ENCODE measurements around the gene NECAB2. TPM values are rescaled to one million over a fixed set of nuclear protein-coding genes. Genes with fewer than 3 reads are reported as not detected.

NECAB2 gene
- total and polyA plus RNA-seq, 3 experiments from 2014 or later: not detected

- ChIA-PET POLR2A (no interaction called here), CTCF (no interaction called here)
These were observed 81.5 kb downstream of the NECAB2 start for GRCh38 chr16:84049403-84050060.

GRCh38 chr16:84050316-84050715 lies 82.3 kb downstream of the NECAB2 start:
- ChIA-PET POLR2A (no interaction called here), CTCF (no interaction called here)
- peaks cover 0 to 1% (median 0%) of the 10 kb centered on the region in 3 donors for H3K4me1 Mint-ChIP-seq
- Histone ChIP-seq H3K36me3 (ENCODE audit: insufficient read depth, low read length) (peaks cover 33% of the 10 kb centered on the region), H3K4me3 (ENCODE audit: low read length) (no peak overlapping the region), H3K27me3 (ENCODE audit: insufficient read depth, low read length, poor library complexity, severe bottlenecking) (no peaks in the 10 kb centered on the region), H3K4me1 (ENCODE audit: insufficient read depth, low read length) (no peaks in the 10 kb centered on the region), H3K27ac (ENCODE audit: low read depth, low read length) (no peak overlapping the region), H3K9me3 (ENCODE audit: low read length) (no peaks in the 10 kb centered on the region)
- peaks cover 6 to 60% (median 26%) of the 10 kb centered on the region in 3 donors for H3K36me3 Mint-ChIP-seq
- no peak overlapping the region for H3K4me3 Mint-ChIP-seq
- H3K9me3 Mint-ChIP-seq: no peaks in the 10 kb centered on the region
- H3K27ac Mint-ChIP-seq: peak overlapping the region in 1 of 8 donors; percentile 54
- no peak for DNase-seq
- no peaks in the 10 kb centered on the region for H3K27me3 Mint-ChIP-seq

More at GRCh38 chr16:84049403-84050060, 81.5 kb downstream of the NECAB2 start:
- no peaks in the 10 kb centered on the region for H3K27me3 ChIP-seq (ENCODE audit: insufficient read depth, low read length, poor library complexity, severe bottlenecking)
- Mint-ChIP-seq H3K27me3 (peaks cover 0 to 2% of the 10 kb centered on the region in 2 donors), H3K4me1 (peaks cover 0 to 1% (median 1%) of the 10 kb centered on the region in 3 donors), H3K27ac (no peak overlapping the region), H3K36me3 (peaks cover 6 to 53% (median 24%) of the 10 kb centered on the region in 3 donors), H3K9me3 (no peaks in the 10 kb centered on the region), H3K4me3 (no peak overlapping the region)
- no peaks in the 10 kb centered on the region for H3K9me3 ChIP-seq (ENCODE audit: low read length)
- H3K36me3 ChIP-seq (ENCODE audit: insufficient read depth, low read length): peaks cover 25% of the 10 kb centered on the region
- no peaks in the 10 kb centered on the region for H3K4me1 ChIP-seq (ENCODE audit: insufficient read depth, low read length)
- no peak overlapping the region for H3K4me3 ChIP-seq (ENCODE audit: low read length)
- H3K27ac ChIP-seq (ENCODE audit: low read depth, low read length): no peak overlapping the region
- no peak for DNase-seq

- Histone ChIP-seq H3K27me3 (ENCODE audit: insufficient read depth, low read length, poor library complexity, severe bottlenecking) (no peaks in the 10 kb centered on the region), H3K4me3 (ENCODE audit: low read length) (no peak overlapping the region), H3K4me1 (ENCODE audit: insufficient read depth, low read length) (no peaks in the 10 kb centered on the region), H3K27ac (ENCODE audit: low read depth, low read length) (no peak overlapping the region), H3K36me3 (ENCODE audit: insufficient read depth, low read length) (peaks cover 49% of the 10 kb centered on the region), H3K9me3 (ENCODE audit: low read length) (no peaks in the 10 kb centered on the region)
- peaks cover 6 to 78% (median 35%) of the 10 kb centered on the region in 3 donors for H3K36me3 Mint-ChIP-seq
- no peak overlapping the region for H3K27ac Mint-ChIP-seq
- CTCF ChIA-PET: no interaction called here
- peaks cover 0 to 1% (median 0%) of the 10 kb centered on the region in 3 donors for H3K4me1 Mint-ChIP-seq
- no peak for DNase-seq
- H3K27me3 Mint-ChIP-seq: no peaks in the 10 kb centered on the region
- POLR2A ChIA-PET: no interaction called here
- no peaks in the 10 kb centered on the region for H3K9me3 Mint-ChIP-seq
- no peak overlapping the region for H3K4me3 Mint-ChIP-seq
These were observed 84.1 kb downstream of the NECAB2 start for GRCh38 chr16:84052071-84052622.

Other genes starting within 250 kb of the NECAB2 start
- 10 to 100 TPM; 84.5 to 89.4 TPM for gene HSBP1, start 160.3 kb upstream of the NECAB2 start, total RNA-seq
- gene HSBP1, start 160.3 kb upstream of the NECAB2 start, polyA plus RNA-seq: 28.5 TPM
- gene MLYCD, start 69.1 kb upstream of the NECAB2 start, total RNA-seq: 1 to 10 TPM; 3.8 TPM
- 2.7 TPM for gene MLYCD, start 69.1 kb upstream of the NECAB2 start, polyA plus RNA-seq
- gene OSGIN1, start 15.0 kb upstream of the NECAB2 start, total RNA-seq: under 1 TPM; 0.83 to 0.86 TPM
- 0.21 TPM for gene OSGIN1, start 15.0 kb upstream of the NECAB2 start, polyA plus RNA-seq
- not detected for gene SLC38A8, start 74.6 kb downstream of the NECAB2 start, total RNA-seq
- not detected for gene SLC38A8, start 74.6 kb downstream of the NECAB2 start, polyA plus RNA-seq
- 10 to 100 TPM; 38.3 to 45.0 TPM for gene MBTPS1, start 148.7 kb downstream of the NECAB2 start, total RNA-seq
- 64.7 TPM for gene MBTPS1, start 148.7 kb downstream of the NECAB2 start, polyA plus RNA-seq
- gene HSDL1, start 176.9 kb downstream of the NECAB2 start, total RNA-seq: 10 to 100 TPM; 13.5 to 15.2 TPM
- 7.0 TPM for gene HSDL1, start 176.9 kb downstream of the NECAB2 start, polyA plus RNA-seq
- gene DNAAF1, start 177.1 kb downstream of the NECAB2 start, total RNA-seq: under 1 TPM in 1 of 2 experiments, not detected in 1; 0.31 TPM
- 1.5 TPM for gene DNAAF1, start 177.1 kb downstream of the NECAB2 start, polyA plus RNA-seq
- gene TAF1C, start 218.8 kb downstream of the NECAB2 start, total RNA-seq: 10 to 100 TPM; 49.9 to 51.2 TPM
- gene TAF1C, start 218.8 kb downstream of the NECAB2 start, polyA plus RNA-seq: 6.4 TPM
- under 1 TPM in 1 of 2 experiments, not detected in 1; 0.40 TPM for gene ADAD2, start 222.9 kb downstream of the NECAB2 start, total RNA-seq
- gene ADAD2, start 222.9 kb downstream of the NECAB2 start, polyA plus RNA-seq: not detected

Measured in CD8-positive, alpha-beta memory T cell (primary cell).